Gastrocnemius medialis (tissue), 4 donors: ENCODE measurements around the gene ASMT.

Experiments
- CTCF ChIP-seq, 5 experiments: fragments of 450-650 bp in 3 of 5; fragments of 200-600 bp in 2 of 5; sonication (generic) in 2 of 5; IDR thresholded peaks in 4 of 5; conservative IDR thresholded peaks in 1 of 5; 1 replicate in 4 of 5; 2 replicates in 1 of 5; pipeline ENCODE4 v1.5.1; 2016 to 2019; ENCODE audit warnings: antibody characterized with exemption in 5 of 5, mild to moderate bottlenecking in 3 of 5, moderate library complexity in 3 of 5
- POLR2A ChIP-seq, 2 donors: fragments of 450-650 bp; IDR thresholded peaks; one replicate each; pipeline ENCODE4 v1.6.1; 2017; ENCODE audit warnings: antibody characterized with exemption in 2 of 2, mild to moderate bottlenecking in 2 of 2, moderate library complexity in 2 of 2

DNA sequence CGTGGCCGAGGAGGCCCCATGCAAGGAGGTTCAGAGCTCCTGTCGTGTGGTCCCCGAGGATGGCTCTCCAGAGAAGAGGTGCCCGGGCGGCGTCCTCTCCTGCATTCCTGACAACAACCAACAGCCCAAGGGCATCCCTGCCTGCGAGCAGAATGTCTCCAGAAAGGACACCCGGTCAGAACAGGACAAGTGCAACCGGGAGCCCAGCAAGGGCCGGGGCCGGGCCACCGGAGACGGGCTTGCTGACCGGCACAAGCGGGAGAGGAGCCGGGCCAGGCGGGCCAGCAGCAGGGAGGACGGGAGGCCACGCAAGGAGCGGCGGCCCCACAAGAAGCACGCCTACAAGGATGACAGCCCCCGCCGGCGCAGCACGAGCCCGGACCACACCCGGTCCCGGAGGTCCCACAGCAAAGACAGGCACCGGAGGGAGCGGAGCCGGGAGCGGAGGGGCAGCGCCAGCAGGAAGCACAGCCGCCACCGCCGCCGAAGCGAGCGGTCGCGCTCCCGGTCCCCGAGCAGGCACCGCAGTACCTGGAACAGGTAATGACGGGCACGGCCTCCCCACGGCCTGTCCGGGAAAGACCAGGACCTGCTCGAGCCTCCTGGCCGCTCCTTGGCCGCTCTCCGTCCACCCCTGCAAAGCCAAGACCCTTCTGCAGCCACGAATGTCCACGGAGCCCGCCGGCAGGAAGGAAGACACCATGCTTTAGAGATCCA lies 13.7 kb upstream of the ASMT start:
- TF ChIP-seq CTCF (IDR thresholded peaks at IDR 0.05 in 4 of 5, conservative IDR thresholded peaks at IDR 0.05 in 1 of 5) (no peak), POLR2A (IDR thresholded peaks at IDR 0.05) (no peak)
